ENCODE data around the gene ZNF839.
"Not testable (repeated sequence)": the region's sequence is repeated elsewhere in the genome, so short reads cannot be mapped to it uniquely, and the experiment has no call there.

Gene ZNF839

DNA sequence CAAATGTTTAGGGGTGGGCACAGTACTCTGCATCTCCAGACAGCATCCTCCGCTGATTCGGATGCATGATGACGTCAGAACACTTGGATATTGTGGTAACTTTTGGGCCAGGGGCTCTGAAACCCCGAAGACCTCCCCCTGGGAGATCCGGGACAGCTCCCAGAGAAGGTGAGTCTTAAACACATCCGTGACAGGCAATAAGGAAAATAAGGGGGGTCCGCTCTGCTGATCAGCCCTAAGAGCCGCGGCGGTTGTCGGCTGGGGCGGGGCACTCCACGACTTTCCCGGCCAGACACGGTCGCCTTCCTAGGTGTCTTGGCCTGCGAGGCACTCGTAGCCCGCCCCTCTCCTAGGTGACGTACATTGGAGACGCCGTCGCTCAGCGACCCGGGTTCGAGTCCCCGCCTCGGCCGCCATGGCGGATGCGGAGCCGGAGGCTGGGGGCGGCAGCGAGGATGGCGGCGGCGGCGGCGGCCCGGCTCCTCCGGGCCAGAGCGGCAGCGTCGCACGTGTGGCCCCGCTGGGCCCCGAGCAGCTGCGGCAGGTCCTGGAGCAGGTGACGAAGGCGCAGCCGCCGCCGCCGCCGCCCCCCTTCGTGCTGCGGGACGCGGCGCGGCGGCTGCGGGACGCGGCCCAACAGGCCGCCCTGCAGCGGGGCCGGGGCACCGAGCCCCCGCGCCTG is at the start of gene ZNF839:
Gene ZNF839, plus strand, starts transcription at position 396 of the 682 bp plus-strand sequence. Its CDS starts 20 bp downstream, at position 416.
- peak; percentile 29 for DNase-seq

DNA sequence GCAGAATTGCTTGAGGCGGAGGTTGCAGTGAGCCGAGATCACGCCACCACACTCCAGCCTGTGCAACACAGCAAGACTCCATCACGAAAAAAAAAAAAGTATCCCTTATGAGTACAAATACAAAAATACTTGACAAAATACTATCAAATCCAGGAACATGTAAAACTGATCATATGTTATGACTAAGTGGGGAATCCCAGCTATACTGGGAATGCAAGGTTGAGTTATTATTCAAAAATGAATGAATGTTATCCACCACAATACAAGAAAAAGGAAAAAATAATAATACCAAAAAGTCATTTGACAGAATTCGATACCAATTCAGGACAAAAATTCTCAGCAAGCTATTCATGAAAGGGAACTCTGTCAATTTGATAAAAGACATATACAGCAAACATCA is 47.2 kb upstream of the ZNF839 start:
- DNase-seq: no peak

DNA sequence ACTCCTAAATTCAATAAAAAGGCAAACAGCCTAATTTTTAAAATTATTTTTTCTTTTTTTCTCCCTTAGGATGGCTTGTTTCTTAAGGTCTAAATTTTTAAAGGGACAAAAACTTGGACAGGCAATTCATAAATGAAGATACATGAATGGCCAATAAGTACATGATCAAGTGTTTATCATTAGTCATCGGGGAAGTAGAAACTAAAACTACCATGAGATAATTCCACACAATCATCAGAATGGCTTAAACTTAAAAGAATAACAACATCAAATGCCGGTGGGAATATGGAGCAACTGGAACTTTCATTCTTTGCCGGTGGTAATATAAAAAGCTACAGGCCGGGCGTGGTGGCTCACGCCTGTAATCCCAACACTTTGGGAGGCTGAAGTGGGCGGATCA is 43.7 kb upstream of the ZNF839 start:
- no peak for DNase-seq

DNA sequence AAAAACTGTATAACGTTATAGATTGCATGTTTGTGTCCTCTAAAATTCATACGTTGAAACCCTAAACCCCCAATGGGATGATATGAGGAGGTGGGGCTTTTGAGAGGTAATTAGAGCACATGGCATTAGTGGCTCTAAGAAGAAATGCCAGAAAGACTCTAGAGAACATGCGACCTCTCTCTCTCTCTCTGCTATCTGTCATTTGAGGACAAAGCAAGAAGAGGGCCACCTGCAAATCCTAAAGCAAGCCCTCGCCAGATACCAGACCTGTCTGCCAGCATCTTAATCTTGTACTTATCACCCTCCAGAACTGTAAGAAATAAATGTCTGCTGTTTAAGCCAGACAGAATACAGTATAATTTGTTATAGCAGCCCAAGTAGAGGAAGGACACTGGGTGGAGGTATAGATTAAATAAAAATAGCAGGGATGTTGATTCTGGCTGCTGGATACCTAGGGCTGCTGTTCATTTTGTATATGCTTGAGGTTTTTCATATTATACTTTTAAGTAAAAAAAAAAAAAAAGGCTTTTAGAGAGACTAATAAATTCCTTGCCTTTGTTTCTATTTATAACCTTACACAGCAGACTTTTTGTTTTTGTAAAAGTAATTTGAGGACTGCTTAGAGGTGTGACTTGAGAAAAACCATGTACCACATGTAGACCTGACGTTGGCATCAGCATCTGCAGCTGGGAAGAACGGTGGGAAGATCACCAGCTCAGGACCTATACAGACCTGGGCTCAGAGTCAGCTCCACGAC is 41.5 kb upstream of the ZNF839 start:
- DNase-seq: no peak

DNA sequence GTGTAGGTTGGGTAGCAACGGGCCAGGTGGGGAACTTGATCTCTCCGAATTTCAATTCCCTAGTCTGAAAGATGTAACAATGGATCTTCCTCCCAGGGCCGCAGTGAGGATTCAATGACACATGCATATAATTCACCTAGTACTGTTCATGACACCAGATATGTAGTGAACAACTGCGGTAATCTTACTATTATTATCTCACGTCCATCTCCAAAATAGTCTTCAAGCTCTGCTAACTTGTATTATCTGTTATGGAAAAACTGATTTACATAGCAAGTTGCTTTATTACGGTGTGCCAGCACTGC is 41.0 kb upstream of the ZNF839 start:
- no peak for DNase-seq

DNA sequence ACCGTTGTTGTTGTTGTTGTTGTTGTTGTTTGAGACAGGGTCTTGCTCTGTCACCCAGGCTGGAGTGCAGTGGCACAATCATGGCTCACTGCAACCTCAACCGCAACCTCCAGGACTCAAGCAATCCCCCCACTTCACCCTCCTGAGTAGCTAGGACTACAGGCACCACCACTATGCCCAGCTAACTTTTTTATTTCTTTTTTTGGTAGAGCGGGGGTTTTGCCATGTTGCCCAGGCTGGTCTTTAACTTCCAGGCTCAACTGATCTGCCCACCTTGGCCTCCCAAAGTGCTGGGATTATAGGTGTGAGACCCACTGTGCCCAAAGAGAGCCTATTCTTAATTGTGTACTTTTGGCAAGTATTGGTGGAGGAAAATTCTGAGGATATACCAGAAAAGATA is 40.3 kb upstream of the ZNF839 start:
- DNase-seq: no peak

DNA sequence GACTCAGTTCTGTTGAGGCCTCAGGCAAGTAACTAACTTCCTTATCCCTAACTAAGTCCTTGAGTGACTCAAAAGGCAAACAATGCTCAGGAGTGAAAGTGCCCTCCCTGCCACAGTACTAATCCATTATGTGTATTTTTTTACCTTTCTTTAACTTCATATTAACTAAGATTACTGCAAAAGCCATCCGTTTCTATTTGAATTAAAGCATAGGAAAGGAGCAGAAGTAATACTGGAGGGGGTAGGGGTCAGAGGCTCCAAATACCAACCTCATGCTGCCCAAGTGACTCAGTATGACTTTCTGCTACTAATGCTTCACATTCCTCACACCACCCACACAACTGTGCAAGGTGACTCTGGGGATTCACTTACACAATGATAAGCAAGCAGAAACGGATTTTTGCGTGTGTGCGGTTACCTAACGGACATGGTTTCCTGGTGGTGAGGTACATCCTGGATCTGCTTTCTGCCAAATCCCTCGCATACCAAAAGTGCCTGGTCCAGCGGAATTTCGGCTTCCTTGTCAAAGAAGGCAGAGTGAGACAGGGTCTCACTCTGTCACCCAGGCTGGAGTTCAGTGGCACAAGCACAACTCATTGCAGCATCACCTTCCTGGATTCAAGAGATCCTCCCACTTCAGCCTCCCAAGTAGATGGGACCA is 39.7 kb upstream of the ZNF839 start:
- peak; percentile 8 for DNase-seq

DNA sequence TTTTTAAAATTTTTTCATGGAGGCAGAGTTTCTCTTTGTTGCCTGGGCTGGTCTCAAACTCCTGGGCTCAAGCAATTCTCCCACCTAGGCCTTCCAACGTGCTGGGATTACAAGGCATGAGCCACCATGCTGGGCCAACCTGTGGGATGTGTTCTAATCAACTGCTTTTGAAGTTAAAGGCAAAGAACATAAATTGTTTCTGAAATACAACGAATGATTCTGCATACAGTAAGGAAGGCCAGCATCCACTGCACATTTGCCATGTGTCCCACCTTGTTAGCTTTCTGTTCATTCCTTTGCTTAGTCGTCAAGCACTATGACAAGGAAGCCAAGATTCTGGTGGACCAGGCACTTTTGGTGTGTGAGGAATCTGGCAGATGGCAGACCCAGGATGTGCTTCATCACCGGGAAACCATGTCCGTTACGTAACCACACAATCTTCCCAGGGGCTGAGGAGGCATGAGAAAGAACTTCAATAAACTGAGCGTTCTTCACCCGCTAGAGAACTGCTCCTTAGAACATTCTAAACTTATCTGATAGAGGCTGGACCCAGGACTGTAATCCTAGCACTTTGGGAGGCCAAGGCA is 39.1 kb upstream of the ZNF839 start:
- peak; percentile 1 for DNase-seq

DNA sequence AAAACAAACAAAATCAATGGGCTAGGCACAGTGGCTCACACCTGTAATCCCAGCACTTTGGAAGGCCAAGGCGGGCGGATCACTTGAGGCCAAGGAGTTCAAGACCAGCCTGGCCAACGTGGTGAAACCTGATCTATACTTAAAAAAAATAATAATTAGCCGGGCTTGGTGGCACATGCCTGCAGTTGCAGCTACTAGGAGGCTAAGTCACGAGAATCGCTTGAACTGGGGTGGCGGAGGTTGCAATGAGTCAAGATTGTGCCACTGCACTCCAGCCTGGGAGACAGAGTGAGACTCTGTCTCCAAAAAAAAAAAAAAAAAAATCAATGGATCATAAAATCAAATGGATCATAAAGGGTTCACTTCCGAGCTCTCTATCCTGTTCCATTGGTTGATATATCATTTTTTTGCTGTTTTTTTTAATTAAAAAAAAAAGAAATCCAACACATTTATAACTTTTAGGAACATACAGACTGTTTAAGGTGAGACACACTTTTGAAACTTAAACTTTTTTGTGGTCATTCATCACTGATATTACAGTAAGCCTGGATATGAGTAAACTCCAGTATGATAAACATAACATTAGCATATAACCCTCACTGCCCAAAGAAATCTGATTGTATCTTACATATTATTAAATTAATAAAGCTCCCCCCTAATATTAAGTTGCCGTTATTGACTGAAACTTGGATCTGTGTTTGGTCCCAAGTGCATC is 36.6 kb upstream of the ZNF839 start:
- DNase-seq: no peak

DNA sequence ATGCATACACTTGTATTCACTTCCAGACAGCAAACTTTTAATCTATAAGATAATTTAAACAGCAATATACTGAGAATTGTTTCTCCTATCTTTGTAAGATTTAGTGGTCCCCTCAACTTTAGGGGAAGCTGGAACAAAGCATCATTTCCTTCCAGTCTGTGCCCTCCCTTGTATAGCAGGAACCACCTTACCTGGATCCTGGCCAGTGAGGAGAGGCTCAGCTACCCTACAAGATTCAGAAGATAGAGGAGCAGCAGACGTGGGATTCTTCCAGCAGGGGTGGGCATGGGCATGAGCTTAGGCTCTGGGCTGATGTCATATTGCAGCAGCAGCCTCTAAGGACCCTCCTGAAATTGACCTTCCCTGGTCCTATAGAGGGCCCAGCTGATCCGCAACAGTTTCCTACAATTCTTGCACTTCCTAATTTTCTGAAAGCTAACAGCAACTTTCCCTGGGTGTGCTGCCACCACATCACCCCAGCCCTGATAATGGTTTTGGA is 35.9 kb upstream of the ZNF839 start:
- no peak for DNase-seq

DNA sequence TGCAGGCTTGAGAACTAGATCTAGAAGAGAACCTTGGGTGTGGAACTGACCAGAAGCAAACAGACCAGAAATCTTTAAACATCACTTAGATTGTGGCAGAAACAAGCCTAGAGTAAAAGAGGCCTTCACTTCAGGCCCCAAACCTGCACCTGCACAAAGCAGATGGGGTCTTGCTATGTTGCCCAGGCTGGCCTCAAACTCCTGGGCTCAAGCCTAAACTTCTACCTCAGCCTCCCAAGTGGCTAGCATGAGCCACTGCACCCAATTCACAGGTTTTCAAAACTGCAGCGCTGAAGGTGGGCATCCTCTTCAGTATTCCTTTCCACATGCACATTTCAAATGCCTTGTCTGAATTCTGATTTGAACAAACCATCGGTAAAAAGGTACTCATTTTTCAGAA is 34.4 kb upstream of the ZNF839 start:
- no peak for DNase-seq

DNA sequence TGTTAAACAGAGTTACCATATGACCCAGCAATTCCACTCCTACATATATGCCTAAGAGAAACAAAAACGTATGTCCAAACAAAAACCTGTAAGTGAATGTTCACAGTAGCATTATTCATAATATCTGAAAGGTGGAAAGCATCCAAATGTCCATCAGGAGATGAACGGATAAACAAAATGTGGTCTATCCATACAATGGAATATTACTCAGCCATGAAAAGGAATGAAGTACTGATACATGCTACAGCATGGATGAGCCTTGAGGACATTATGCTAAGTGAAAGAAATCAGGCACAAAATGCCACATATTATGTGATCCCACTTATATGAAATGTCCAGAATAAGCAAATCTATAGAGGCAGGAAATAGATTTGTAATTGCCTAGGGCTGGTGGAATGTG is 31.4 kb upstream of the ZNF839 start:
- DNase-seq: no peak

DNA sequence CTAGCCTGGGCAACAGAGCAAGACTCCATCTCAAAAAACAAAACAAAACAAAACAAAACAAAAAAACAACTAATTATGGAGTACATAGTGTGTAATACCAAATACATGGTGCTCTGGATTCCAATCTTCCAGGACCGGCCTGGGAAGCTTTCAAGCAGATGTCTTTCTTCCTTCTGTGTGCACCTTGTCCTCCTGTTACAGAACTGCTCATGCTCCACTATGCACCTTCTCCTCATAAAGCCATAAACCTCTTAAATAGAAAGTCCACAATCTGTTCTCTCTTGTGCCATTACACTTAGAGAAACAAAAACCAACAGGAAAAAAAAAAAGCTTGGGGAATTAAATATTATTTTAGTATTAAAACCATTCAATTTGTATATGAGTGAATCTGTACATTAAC is 27.1 kb upstream of the ZNF839 start:
- DNase-seq: no peak

DNA sequence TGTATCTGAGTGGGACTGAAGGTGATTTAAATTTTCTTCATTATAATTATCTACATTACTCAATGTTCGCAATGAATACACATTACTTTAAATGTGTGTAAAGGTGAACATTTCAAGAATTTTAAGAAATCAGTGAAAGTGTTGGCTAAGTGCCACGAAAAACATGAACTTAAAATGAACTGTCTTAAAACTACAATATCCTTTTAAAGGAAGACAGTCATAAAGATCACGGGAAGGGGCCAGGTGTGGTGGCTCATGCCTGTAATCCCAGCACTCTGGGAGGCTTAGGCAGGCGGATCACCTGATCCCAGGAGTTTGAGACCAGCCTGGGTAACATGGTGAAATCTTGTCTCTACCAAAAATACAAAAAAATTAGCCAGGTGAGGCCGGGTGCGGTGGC is 25.8 kb upstream of the ZNF839 start:
- no peak for DNase-seq

DNA sequence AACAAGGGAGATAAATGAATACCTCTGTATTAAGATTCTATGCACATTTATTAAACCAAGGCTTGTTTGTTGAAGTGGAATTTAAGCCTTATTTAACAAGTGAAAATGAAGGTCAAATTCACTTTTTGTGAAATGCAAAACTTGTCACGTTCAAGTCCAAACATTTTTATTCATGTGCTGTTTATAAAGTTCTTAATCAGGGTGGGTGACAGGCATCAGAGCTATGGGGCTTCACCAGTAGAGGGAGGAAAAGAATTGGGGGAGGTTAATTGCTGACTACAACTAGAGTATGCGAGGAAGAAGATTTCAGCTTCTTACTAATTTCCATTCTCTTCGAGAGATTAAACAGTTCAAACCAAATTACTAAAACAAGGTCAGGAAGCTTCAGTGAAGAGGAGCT is 24.3 kb upstream of the ZNF839 start:
- no peak for DNase-seq

DNA sequence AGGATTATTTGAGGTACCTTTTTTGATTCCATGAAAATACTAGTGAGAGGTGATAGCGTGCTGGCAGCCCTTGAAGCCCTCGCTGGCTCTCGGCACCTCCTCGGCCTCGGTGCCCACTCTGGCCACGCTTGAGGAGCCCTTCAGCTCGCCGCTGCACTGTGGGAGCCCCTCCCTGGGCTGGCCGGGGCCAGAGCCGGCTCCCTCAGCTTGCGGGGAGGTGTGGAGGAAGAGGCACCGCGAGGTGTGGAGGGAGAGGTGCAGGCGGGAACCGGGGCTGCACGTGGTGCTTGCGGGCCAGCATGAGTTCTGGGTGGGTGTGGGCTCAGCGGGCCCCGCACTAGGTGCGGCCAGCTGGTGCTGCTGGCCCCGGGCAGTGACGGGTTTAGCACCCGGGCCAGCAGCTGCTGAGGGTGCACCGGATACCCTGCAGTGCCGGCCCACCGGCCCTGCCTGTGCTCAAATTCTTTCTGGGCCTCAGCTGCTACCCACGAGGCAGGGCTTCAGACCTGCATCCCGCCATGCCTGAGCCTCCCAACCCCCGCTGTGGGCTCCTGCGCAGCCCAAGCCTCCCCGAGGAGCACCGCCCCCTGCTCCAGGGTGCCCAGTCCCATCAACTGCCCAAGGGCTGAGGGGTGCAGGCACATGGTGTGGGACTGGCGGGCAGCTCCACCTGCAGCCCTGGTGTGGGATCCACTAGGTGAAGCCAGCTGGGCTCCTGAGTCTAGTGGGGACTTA is 21.9 kb upstream of the ZNF839 start:
- no peak for DNase-seq

DNA sequence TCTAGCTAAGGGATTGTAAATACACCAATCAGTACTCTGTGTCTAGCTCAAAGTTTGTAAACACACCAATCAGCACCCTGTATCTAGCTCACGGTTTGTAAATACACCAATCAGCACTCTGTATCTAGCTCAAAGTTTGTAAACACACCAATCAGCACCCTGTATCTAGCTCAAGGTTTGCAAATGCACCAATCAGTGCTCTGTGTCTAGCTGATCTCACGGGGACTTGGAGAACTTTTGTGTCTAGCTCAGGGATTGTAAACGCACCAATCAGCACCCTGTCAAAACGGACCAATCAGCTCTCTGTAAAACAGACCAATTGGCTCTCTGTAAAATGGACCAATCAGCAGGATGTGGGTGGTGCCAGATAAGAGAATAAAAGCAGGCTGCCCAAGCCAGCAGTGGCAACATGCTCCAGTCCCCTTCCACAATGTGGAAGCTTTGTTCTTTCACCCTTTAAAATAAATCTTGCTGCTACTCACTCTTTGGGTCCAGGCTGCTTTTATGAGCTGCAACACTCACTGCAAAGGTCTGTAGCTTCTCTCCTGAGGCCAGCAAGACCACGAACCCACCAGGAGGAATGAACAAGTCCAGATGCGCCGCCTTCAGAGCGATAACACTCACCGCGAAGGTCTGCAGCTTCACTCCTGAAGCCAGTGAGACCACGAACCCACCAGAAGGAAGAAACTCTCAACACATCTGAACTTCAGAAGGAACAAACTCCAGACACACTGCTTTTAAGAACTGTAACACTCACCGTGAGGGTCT is 21.1 kb upstream of the ZNF839 start:
- DNase-seq: not testable (repeated sequence)

DNA sequence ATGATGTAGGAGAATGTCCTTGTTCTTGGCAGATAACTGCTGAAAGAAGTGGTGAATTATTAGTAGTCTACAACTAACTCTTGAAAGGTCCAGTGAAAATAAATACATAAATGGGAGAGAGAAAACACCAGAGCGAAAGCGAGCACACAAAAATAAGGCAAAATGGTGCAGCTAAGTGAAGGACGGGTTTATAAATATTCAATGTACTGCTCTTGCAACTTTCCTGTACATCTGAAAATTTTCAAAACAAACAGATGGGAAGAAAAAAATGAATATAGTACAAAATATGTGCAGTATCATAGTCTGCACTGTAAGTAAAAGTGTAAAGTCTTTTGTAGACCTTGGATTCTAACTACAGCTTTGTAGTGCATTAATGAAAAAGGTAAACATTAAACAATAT is 15.9 kb upstream of the ZNF839 start:
- no peak for DNase-seq

DNA sequence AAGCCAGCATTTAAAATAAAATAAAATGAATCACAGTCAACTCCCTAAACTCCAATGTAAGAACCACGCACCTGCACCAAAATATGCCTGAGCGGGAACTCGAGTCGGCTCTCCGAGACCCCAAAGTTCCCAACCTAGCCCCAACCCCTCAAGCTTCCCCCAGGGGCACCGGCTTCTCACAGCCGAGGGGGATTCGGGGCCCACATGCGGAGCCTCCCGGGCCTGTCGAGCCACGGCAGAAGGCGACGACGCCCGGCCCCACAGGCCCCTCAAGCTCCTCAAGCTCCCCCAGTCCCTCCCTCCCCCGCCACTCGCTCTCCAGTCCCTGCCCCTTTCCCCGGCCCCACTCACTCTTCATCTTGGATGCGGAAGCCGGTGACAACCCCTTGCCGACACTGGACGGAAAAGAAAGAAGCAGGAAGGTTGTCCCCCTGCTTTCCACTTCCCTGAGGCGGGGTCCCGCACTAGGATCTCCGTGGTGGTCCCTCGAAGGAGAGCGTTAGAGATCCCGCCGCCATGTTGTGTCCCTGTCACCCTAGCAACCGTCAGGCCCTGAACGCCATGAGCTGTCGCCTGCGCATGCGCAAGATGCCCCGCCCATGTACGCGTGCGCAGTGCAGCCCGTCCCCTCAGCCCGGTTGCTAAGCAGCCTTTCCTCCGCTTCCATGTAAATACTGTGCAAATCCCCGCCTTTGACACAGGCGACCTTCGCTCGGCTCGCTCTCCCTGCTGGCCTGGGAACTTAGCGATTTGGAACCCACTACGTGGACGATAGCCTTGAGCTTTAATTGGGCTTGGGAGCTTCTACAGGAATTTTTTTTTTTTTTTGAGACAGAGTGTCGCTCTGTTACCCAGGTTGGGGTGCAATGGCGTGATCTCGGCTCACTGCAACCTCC is 14.7 kb upstream of the ZNF839 start, which contains the start of gene MOK:
Gene MOK, minus strand, starts transcription at position 554 of the 896 bp plus-strand sequence. Its CDS starts 196 bp downstream, at position 358.
- DNase-seq: peak; percentile 81
